AG04450 (cell line): ENCODE results near the gene ISG20. TPM values are rescaled to one million over a fixed set of nuclear protein-coding genes. Genes with fewer than 3 reads are reported as not detected.
A peak's percentile ranks its signal among the peaks of the same experiment; 100 is the strongest.
"Not testable (repeated sequence)": the region's sequence is repeated elsewhere in the genome, so short reads cannot be mapped to it uniquely, and the experiment has no call there.

Experiments used
- CTCF ChIA-PET: fragments of 300-600, 350-600 bp; formaldehyde crosslinking; extraction: SDS; loops from one replicate; lab custom pipeline; 2022; ENCODE audit warnings: antibody characterized with exemption, inconsistent platforms; lab: Charles Lee
- POLR2A ChIA-PET: fragments of 350-600 bp; formaldehyde crosslinking; extraction: SDS; loops from one replicate; lab custom pipeline; 2021; ENCODE audit warnings: antibody characterized with exemption, inconsistent platforms; lab: Yijun Ruan, JAX
- DNase-seq: peaks from one replicate; pipeline ENCODE4 v3.0.0-alpha.2; 2011; ENCODE audit warnings: low read depth, low spot score
- H3K27ac ChIP-seq: one replicate; pipeline ENCODE4 v1.5.1; 2012; ENCODE audit warnings: low read depth, low read length, control low read depth
- H3K27me3 ChIP-seq: one replicate; pipeline ENCODE4 v1.6.0; 2012; ENCODE audit warnings: low read length; ENCODE audit not compliant: control insufficient read depth, insufficient read depth
- H3K4me3 ChIP-seq: 2 replicates; pipeline ENCODE4 v1.5.1; 2011; ENCODE audit warnings: mild to moderate bottlenecking, low read depth, low read length, control low read depth
- H3K9me3 ChIP-seq: 2 replicates; pipeline ENCODE4 v1.5.1; 2012; ENCODE audit warnings: low read length; ENCODE audit not compliant: control insufficient read depth, insufficient read depth
- polyA plus RNA-seq: library from polyadenylated mRNA; depleted of rRNA; stranded (reverse); fragments of >200 nt; gene quantifications from 2 replicates; pipeline ENCODE4 v1.2.3, GENCODE V29; 2011
- TF ChIP-seq, protein P1 (sequence below): IDR thresholded peaks from 2 replicates; pipeline ENCODE4 v1.5.1; 2011; ENCODE audit warnings: low read depth, low read length, control low read depth, inconsistent platforms

The ISG20 gene
- polyA plus RNA-seq, 1 experiment = 5.2 TPM

DNA sequence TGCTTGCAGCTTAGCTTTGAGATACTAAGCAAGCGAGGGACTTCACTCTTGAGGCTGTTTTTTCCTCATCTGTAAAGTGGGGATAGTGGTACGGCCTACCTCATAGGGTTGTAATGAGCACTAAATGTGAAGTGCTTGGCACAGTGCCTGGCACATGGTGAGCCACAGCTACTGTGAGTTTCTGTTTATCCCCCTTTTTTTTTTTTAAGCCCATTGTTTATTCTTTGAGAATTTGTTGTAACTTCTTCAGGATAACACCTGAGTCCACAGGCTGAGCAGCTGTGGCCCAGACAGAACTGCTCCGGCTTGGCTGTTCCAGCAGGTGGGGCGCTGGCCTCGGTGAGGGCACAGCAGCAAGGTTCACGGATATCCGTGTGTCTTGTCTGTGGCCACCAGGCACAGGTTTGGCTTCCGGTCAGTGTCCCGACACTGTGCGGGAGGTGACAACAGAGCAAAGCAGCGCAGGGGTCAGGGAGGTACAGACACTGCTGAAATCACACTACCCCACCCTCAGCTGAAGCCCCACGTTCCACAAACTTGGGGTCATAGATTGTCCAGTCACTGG, 7.3 kb upstream of the ISG20 start:
- DNase-seq = no peak
- ChIA-PET CTCF (no interaction called here), POLR2A (no interaction called here)
- TF ChIP-seq, protein P1, sequence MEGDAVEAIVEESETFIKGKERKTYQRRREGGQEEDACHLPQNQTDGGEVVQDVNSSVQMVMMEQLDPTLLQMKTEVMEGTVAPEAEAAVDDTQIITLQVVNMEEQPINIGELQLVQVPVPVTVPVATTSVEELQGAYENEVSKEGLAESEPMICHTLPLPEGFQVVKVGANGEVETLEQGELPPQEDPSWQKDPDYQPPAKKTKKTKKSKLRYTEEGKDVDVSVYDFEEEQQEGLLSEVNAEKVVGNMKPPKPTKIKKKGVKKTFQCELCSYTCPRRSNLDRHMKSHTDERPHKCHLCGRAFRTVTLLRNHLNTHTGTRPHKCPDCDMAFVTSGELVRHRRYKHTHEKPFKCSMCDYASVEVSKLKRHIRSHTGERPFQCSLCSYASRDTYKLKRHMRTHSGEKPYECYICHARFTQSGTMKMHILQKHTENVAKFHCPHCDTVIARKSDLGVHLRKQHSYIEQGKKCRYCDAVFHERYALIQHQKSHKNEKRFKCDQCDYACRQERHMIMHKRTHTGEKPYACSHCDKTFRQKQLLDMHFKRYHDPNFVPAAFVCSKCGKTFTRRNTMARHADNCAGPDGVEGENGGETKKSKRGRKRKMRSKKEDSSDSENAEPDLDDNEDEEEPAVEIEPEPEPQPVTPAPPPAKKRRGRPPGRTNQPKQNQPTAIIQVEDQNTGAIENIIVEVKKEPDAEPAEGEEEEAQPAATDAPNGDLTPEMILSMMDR = no peak
- no peaks in the 10 kb centered on the region for H3K27me3 ChIP-seq
- no peak overlapping the region for H3K4me3 ChIP-seq
- no peaks in the 10 kb centered on the region; the same call in 1 of the 2 replicates for H3K9me3 ChIP-seq
- H3K27ac ChIP-seq = peak overlapping the region; percentile 11

DNA sequence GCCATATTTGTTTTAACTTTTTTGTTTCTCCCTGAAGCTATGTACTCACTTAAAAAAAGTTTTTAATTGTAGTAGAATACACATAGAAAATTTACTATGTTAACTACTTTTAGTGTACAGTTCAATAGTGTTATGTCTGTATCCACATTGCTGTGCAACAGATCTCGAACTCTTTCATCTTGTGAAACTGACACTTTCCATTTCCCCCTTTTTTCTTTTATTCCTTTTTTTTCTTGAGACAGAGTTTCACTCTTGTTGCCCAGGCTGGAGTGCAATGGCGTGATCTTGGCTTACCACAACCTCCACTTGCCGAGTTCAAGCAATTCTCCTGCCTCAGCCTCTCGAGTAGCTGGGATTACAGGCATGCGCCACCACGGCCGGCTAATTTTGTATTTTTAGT, 6.0 kb upstream of the ISG20 start:
- DNase-seq, H3K27ac ChIP-seq, H3K4me3 ChIP-seq, POLR2A ChIA-PET, H3K9me3 ChIP-seq, H3K27me3 ChIP-seq: not testable (repeated sequence)
- CTCF ChIA-PET = interaction anchor here (0.6 to 0.9 kb wide), 2 partner anchors 8 to 143 kb away, joined by 3 to 6 read pairs; no protein-coding TSS in a partner anchor

DNA sequence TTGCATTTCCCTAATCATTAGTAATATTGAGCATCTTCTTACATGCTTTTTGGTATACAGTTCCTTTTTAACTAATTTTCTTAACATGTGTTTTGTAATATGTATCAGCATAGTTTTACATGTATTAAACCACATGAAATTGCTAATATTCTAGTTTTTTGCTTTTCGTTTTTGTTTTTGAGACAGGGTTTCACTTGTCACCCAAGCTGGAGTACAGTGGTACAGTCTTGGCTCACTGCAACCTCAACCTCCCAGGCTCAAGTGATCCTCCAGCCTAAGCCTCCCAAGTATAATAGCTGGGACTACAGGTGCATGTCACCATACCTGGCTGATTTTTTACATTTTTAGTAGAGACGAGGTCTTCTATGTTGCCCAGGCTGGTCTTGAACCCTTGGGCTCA, 4.4 kb upstream of the ISG20 start:
- H3K27me3 ChIP-seq = no peaks in the 10 kb centered on the region
- TF ChIP-seq, protein P1 = no peak
- POLR2A ChIA-PET = interaction anchor here (1.5 kb wide), 1 partner anchor 13 kb away, joined by 4 read pairs; the partner anchor contains the start of gene AEN
- no peak overlapping the region for H3K4me3 ChIP-seq
- H3K9me3 ChIP-seq = no peaks in the 10 kb centered on the region; the same call in 1 of the 2 replicates
- CTCF ChIA-PET = interaction anchor here (1.3 kb wide), 1 partner anchor 10 kb away, joined by 6 read pairs; no protein-coding TSS in a partner anchor
- DNase-seq = no peak
- no peak overlapping the region for H3K27ac ChIP-seq

DNA sequence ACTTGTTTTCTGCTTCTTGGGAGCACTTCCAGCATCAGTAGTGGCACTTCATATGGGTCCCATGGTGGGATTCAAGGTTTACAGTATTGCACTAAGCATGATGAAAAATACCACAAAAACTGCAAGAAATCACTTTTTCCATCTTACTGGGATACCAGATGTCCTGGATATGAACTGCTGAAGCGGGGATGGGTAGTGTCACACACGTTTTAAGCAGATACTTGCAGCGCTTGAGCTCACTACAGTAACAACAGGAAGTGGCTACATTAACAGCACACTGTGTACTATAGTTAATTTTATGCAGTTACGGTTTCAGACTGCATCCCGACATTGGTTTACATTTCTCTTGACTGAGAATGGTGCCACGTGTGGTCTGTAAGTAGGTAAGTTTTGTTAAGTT, 3.5 kb upstream of the ISG20 start:
- Histone ChIP-seq H3K9me3 (no peaks in the 10 kb centered on the region; the same call in 1 of the 2 replicates), H3K27me3 (no peaks in the 10 kb centered on the region), H3K4me3 (no peak overlapping the region), H3K27ac (no peak overlapping the region)
- ChIA-PET CTCF (interaction anchor here (0.8 to 1.3 kb wide), 2 partner anchors 11 to 269 kb away, joined by 3 to 6 read pairs; no protein-coding TSS in a partner anchor), POLR2A (interaction anchor here (1.5 kb wide), 1 partner anchor 13 kb away, joined by 4 read pairs; the partner anchor contains the start of gene AEN)
- no peak for DNase-seq
- TF ChIP-seq, protein P1 = no peak

DNA sequence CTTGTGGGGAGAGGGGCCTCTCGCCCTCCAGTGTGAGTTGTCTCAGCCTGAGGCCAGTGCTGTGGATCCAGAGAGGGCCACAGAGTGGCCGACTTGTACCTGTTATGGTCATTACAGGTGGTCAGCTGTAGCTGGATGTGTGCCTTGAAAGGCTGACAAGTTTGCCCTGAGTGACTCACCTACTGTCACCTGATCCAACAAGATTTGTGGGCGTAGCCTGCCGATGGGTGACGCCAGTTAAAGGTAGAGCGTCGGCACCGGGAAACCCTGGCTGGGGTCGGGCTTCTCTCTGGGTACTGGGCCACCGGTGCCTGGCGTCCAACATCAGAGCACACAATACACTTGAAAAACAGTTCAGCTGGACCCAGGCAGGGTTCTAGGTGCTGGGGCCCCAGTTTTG, 2.8 kb upstream of the ISG20 start:
- Histone ChIP-seq H3K27ac (peak overlapping the region; percentile 21), H3K9me3 (no peaks in the 10 kb centered on the region; the same call in 1 of the 2 replicates), H3K4me3 (no peak overlapping the region), H3K27me3 (no peaks in the 10 kb centered on the region)
- ChIA-PET CTCF (interaction anchor here (0.8 kb wide), 1 partner anchor 269 kb away, joined by 3 read pairs; no protein-coding TSS in a partner anchor), POLR2A (no interaction called here)
- DNase-seq = no peak
- TF ChIP-seq, protein P1 = no peak
